Mucosa of rectum (tissue), 2 donors: ENCODE data around the gene ZNF385B.

ENCODE experiments used
- H3K27ac ChIP-seq, 2 donors: one replicate each; pipeline ENCODE4 v1.7.0; 2013; ENCODE audit warnings: inconsistent platforms in 2 of 2, low read depth in 2 of 2, low read length in 2 of 2
- H3K27me3 ChIP-seq, 2 donors: one replicate each; pipeline ENCODE4 v1.7.0; 2013; ENCODE audit warnings: low read length in 2 of 2; ENCODE audit not compliant: control insufficient read depth in 2 of 2, insufficient read depth in 2 of 2
- H3K36me3 ChIP-seq, 2 donors: one replicate each; pipeline ENCODE4 v1.7.0; 2013; ENCODE audit warnings: low read length in 2 of 2; ENCODE audit not compliant: control insufficient read depth in 2 of 2, insufficient read depth in 2 of 2
- H3K4me1 ChIP-seq, 2 donors: one replicate each; pipeline ENCODE4 v1.7.0; 2013; ENCODE audit warnings: low read length in 2 of 2, mild to moderate bottlenecking in 1 of 2; ENCODE audit not compliant: control insufficient read depth in 2 of 2, insufficient read depth in 2 of 2
- H3K4me3 ChIP-seq, 2 donors: one replicate each; pipeline ENCODE4 v1.7.0; 2013; ENCODE audit warnings: low read length in 2 of 2
- H3K9ac ChIP-seq, 2 donors: one replicate each; pipeline ENCODE4 v1.7.0; 2013; ENCODE audit warnings: low read length in 2 of 2, low read depth in 1 of 2, mild to moderate bottlenecking in 1 of 2
- H3K9me3 ChIP-seq, 2 donors: one replicate each; pipeline ENCODE4 v1.7.0; 2013; ENCODE audit warnings: low read length in 2 of 2; ENCODE audit not compliant: control insufficient read depth in 2 of 2
- donor health status: healthy.
- donor health status: Normal muscosa, but diverticular disease.

The ZNF385B gene

GRCh38 chr2:179538406-179539123, 322.8 kb downstream of the ZNF385B start:
- Histone ChIP-seq H3K27ac (no peak overlapping the region), H3K9me3 (no peaks in the 10 kb centered on the region), H3K4me3 (no peak overlapping the region), H3K4me1 (no peaks in the 10 kb centered on the region), H3K9ac (no peak overlapping the region), H3K27me3 (no peaks in the 10 kb centered on the region), H3K36me3 (no peaks in the 10 kb centered on the region)

- Histone ChIP-seq H3K4me1 (no peaks in the 10 kb centered on the region), H3K36me3 (no peaks in the 10 kb centered on the region), H3K9ac (no peak overlapping the region), H3K27ac (no peak overlapping the region), H3K27me3 (no peaks in the 10 kb centered on the region), H3K9me3 (no peaks in the 10 kb centered on the region), H3K4me3 (no peak overlapping the region)
Observed at GRCh38 chr2:179536185-179536584, 325.2 kb downstream of the ZNF385B start.

DNA sequence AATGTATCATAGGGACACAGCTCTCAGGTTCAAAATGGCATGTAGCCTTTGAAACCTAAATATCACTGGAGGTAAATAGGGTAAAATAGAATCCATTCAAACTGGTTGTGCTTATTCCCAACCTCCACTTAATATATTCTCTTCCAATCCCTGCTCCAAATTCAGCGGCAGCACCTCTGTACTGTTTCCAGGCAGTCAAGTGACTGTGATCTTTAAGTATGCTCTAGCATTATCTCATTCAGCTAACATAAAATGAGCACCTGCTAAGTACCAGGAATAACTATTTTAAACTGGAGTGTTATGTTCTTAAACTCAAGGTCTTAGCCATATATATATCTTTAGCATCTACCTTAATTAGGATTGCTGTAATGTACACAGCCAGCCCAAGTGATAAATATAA, 327.5 kb downstream of the ZNF385B start:
- no peaks in the 10 kb centered on the region for H3K36me3 ChIP-seq
- no peaks in the 10 kb centered on the region for H3K27me3 ChIP-seq

DNA sequence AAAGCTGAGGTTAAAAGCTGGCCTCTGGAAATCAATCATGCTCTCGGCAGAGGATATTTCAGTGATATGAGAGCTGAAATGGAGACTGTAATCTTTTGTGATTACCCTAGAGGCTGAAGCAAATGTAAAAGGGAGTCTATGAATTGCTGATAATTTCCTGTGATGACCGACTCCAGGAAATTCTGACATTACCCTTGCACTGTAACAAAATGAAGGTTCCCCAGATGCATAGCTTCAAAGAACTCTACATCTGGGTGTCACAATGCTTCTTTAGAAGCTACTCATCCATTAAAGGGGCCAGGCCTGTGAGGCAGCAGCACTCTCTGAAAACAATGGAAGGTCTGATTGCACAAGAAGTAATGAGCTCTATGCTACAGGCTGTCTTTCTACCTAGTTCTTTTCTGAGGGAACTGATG, 328.5 kb downstream of the ZNF385B start:
- Histone ChIP-seq H3K9ac (no peak overlapping the region), H3K27ac (no peak overlapping the region), H3K9me3 (no peaks in the 10 kb centered on the region), H3K27me3 (no peaks in the 10 kb centered on the region), H3K4me1 (no peaks in the 10 kb centered on the region), H3K4me3 (no peak overlapping the region), H3K36me3 (no peaks in the 10 kb centered on the region)

More for the DNA sequence above, 327.5 kb downstream of the ZNF385B start:
- Histone ChIP-seq H3K9ac (no peak overlapping the region), H3K4me3 (no peak overlapping the region), H3K4me1 (no peaks in the 10 kb centered on the region), H3K27ac (no peak overlapping the region), H3K9me3 (no peaks in the 10 kb centered on the region)

DNA sequence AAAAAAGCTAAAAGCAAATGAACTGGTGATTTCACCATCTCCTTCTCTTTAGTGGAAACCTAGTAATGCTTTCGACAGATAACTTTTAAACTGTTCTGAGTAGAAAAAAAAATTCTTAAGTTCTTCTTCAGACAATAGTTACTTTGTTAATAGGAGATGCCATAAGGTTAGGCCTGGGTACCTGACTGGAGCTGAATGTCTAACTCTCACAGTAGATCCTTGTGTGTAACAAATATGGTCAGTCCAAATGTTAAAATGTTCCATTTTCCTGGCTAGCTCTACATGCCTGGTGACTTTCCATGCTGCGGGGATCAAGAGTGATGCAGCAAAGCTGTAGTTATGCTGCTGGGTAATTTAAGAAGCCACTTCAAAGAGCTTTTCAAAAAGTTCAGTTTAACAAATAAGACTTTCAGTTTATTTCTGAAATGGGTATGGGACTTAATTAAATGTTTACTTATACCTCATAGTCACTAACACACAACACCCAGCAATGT, 332.8 kb downstream of the ZNF385B start:
- no peak overlapping the region for H3K9ac ChIP-seq
- H3K4me1 ChIP-seq: no peaks in the 10 kb centered on the region
- no peak overlapping the region for H3K4me3 ChIP-seq
- no peaks in the 10 kb centered on the region for H3K9me3 ChIP-seq
- no peaks in the 10 kb centered on the region for H3K36me3 ChIP-seq
- no peak overlapping the region for H3K27ac ChIP-seq
- H3K27me3 ChIP-seq: no peaks in the 10 kb centered on the region

DNA sequence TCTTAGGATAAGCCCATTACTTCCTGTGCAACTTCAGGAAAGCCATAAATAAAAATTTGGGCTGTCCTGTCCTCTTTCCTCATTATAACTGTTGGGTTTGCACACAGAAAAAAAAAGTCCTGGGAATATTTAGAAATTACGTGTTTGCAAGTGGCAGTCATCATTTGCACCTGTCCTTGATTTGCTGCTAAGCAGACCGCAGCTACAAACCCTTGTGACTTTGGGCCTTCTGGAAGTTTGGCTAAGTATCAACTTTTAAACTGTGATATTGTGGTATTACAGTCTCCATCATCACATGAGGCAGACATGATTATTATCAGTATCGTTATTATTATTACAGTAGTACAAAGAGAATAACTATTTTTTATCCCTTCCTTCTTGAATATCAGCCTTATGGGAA, 336.1 kb downstream of the ZNF385B start:
- Histone ChIP-seq H3K27me3 (no peaks in the 10 kb centered on the region), H3K9ac (no peak overlapping the region), H3K4me1 (no peaks in the 10 kb centered on the region), H3K27ac (no peak overlapping the region), H3K4me3 (no peak overlapping the region), H3K9me3 (no peaks in the 10 kb centered on the region), H3K36me3 (no peaks in the 10 kb centered on the region)

DNA sequence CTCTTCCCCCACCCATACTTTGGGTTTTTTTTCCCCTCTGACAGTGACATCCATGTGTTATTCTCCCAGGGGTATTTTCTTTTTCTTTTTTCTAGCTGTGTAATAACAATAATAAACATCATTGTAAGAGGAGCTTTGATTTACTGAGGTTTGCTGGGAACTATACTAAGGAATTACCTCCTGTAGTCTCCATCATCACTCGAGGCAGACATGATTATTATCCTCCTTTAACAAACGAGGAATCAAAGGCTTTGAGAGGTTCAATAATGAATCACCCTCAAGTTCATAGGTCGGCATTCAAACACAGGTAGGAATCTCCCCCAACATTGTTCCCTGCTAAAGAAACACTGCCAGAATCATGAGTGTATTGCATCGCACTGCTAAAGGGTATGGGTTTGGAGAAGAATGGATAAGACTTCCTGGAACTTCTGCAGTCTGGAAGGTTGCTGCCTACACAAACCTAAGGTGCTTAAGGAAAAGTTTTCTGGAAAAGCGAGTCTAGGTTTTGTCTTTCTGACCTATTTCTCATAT, 336.5 kb downstream of the ZNF385B start:
- no peak overlapping the region for H3K27ac ChIP-seq
- H3K27me3 ChIP-seq: no peaks in the 10 kb centered on the region

DNA sequence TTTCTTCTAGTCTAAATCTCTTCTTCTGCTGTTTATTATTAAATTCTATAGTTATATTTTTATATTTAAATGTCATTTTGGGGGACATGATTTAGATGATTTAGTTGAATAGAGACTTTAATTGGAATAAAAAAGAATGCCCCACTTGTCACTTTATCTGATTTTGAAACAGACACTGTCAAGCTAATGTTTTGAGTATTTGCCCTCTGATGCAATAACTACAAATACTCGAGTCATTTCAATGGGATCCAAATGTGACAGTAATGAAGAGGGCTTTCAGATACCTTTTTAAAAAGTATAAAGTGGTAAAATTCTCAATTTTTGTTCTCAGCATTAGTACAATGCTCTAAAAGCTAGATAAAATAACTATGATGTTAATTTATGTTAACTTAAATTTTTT, 339.5 kb downstream of the ZNF385B start:
- Histone ChIP-seq H3K36me3 (no peaks in the 10 kb centered on the region), H3K27ac (no peak overlapping the region), H3K27me3 (no peaks in the 10 kb centered on the region), H3K9me3 (no peaks in the 10 kb centered on the region), H3K9ac (no peak overlapping the region), H3K4me1 (no peaks in the 10 kb centered on the region), H3K4me3 (no peak overlapping the region)

More for the DNA sequence above, 336.5 kb downstream of the ZNF385B start:
- Histone ChIP-seq H3K4me3 (no peak overlapping the region), H3K4me1 (no peaks in the 10 kb centered on the region), H3K9me3 (no peaks in the 10 kb centered on the region), H3K36me3 (no peaks in the 10 kb centered on the region), H3K9ac (no peak overlapping the region)

DNA sequence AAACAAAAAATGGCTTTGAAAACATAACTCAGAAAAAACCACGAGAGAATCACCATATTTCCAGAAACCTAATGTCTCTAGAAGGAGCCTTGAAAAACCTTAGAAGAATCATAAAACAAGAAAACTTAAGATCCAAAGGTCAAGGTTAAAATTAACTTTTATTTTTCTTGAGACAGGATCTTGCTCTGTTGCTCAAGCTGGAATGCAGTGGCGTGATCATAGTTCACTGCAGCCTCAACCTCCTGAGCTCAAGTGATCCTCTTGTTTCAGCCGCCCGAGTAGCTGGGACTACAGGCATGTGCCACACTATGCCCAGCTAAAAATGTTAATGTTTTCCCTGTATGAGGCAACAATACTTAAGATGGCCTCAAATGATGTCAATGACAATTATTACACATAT, 342.6 kb downstream of the ZNF385B start:
- H3K27ac ChIP-seq: no peak overlapping the region
- H3K27me3 ChIP-seq: no peaks in the 10 kb centered on the region
- H3K36me3 ChIP-seq: no peaks in the 10 kb centered on the region
- no peaks in the 10 kb centered on the region for H3K4me1 ChIP-seq
- H3K4me3 ChIP-seq: no peak overlapping the region
- no peak overlapping the region for H3K9ac ChIP-seq
- no peaks in the 10 kb centered on the region for H3K9me3 ChIP-seq

DNA sequence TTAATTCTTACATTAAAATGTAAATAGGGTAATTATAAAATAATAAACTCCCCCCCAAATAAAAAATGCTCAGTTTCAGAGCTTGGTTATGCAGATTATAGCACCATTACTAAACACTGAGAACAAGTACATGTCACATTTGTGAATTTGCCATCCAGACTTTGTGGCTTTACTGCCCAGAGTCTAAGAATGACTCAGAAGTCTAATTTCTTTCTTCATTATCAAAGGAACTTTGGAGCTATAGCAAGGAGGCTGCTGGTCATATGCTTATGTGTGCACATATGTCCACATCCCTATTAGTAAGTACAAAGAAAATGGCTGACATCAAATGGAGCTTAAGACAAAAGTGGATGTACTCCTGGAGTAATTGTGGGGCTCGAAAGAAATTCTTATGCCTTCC, 348.2 kb downstream of the ZNF385B start:
- no peak overlapping the region for H3K9ac ChIP-seq
- H3K27me3 ChIP-seq: no peaks in the 10 kb centered on the region
- no peaks in the 10 kb centered on the region for H3K9me3 ChIP-seq
- no peak overlapping the region for H3K4me3 ChIP-seq
- no peaks in the 10 kb centered on the region for H3K36me3 ChIP-seq
- H3K27ac ChIP-seq: no peak overlapping the region
- H3K4me1 ChIP-seq: no peaks in the 10 kb centered on the region
